ENCODE data around the gene HOXB6. TPM values are rescaled to one million over a fixed set of nuclear protein-coding genes. Genes with fewer than 3 reads are reported as not detected.
A peak's percentile ranks its signal among the peaks of the same experiment; 100 is the strongest.

Gene HOXB6
- total RNA-seq, 2 donors from 2014 or later, result not detected

GRCh38 chr17:48547808-48548522, 56.8 kb downstream of the HOXB6 start:
- DNase-seq, result no peak
- no peak overlapping the region for H3K9ac ChIP-seq (ENCODE audit: extremely low read depth, low read length, poor library complexity, severe bottlenecking)
- no peak for TF ChIP-seq CTCF (conservative IDR thresholded peaks at IDR 0.05)
- H3K9me3 ChIP-seq (ENCODE audit: control insufficient read depth, low read length), result no peaks in the 10 kb centered on the region
- WGBS, 2 experiments (ENCODE audit: insufficient coverage in 1 of 2, insufficient read length in 1 of 2), result 37 to 52% methylated on average over 12 to 22 of the region's 24 CpGs
- Mint-ChIP-seq H3K27me3 (ENCODE audit: insufficient read depth) (peaks cover 98% of the 10 kb centered on the region), H3K4me1 (peaks cover 22% of the 10 kb centered on the region), H3K27ac (no peak overlapping the region), H3K4me3 (no peak overlapping the region), H3K36me3 (ENCODE audit: low read depth) (no peaks in the 10 kb centered on the region), H3K9me3 (no peaks in the 10 kb centered on the region)
- peak overlapping the region; percentile 47 for H3K4me3 ChIP-seq (ENCODE audit: low read length)
- peaks cover 99% of the 10 kb centered on the region for H3K27me3 ChIP-seq (ENCODE audit: control insufficient read depth, insufficient read depth, low read length, poor library complexity, severe bottlenecking)
- peaks cover 14% of the 10 kb centered on the region for H3K4me1 ChIP-seq (ENCODE audit: control insufficient read depth, insufficient read depth, low read length)
- peak overlapping the region; percentile 95 for H3K27ac ChIP-seq (ENCODE audit: low read depth, low read length)
- no peaks in the 10 kb centered on the region for H3K36me3 ChIP-seq (ENCODE audit: control insufficient read depth, insufficient read depth, low read length)

GRCh38 chr17:48546924-48547807, 57.6 kb downstream of the HOXB6 start:
- Histone ChIP-seq H3K36me3 (ENCODE audit: control insufficient read depth, insufficient read depth, low read length) (no peaks in the 10 kb centered on the region), H3K9me3 (ENCODE audit: control insufficient read depth, low read length) (no peaks in the 10 kb centered on the region), H3K27ac (ENCODE audit: low read depth, low read length) (peak overlapping the region; percentile 95), H3K4me3 (ENCODE audit: low read length) (peak overlapping the region; percentile 47), H3K9ac (ENCODE audit: extremely low read depth, low read length, poor library complexity, severe bottlenecking) (no peak overlapping the region), H3K4me1 (ENCODE audit: control insufficient read depth, insufficient read depth, low read length) (peaks cover 14% of the 10 kb centered on the region), H3K27me3 (ENCODE audit: control insufficient read depth, insufficient read depth, low read length, poor library complexity, severe bottlenecking) (peaks cover 99% of the 10 kb centered on the region)
- Mint-ChIP-seq H3K9me3 (no peaks in the 10 kb centered on the region), H3K27me3 (ENCODE audit: insufficient read depth) (peaks cover 98% of the 10 kb centered on the region), H3K27ac (no peak overlapping the region), H3K4me3 (no peak overlapping the region), H3K4me1 (peaks cover 27% of the 10 kb centered on the region), H3K36me3 (ENCODE audit: low read depth) (no peaks in the 10 kb centered on the region)
- no peak for TF ChIP-seq CTCF (conservative IDR thresholded peaks at IDR 0.05)
- 24 to 35% methylated on average over 7 to 9 of the region's 10 CpGs for WGBS, 2 experiments (ENCODE audit: insufficient coverage in 1 of 2, insufficient read length in 1 of 2)
- no peak for DNase-seq

GRCh38 chr17:48546137-48546923, 58.5 kb downstream of the HOXB6 start:
- Histone ChIP-seq H3K27me3 (ENCODE audit: control insufficient read depth, insufficient read depth, low read length, poor library complexity, severe bottlenecking) (peaks cover 99% of the 10 kb centered on the region), H3K9ac (ENCODE audit: extremely low read depth, low read length, poor library complexity, severe bottlenecking) (no peak overlapping the region), H3K36me3 (ENCODE audit: control insufficient read depth, insufficient read depth, low read length) (no peaks in the 10 kb centered on the region), H3K4me1 (ENCODE audit: control insufficient read depth, insufficient read depth, low read length) (peaks cover 14% of the 10 kb centered on the region), H3K4me3 (ENCODE audit: low read length) (peak overlapping the region; percentile 47), H3K9me3 (ENCODE audit: control insufficient read depth, low read length) (no peaks in the 10 kb centered on the region), H3K27ac (ENCODE audit: low read depth, low read length) (peak overlapping the region; percentile 95)
- Mint-ChIP-seq H3K4me1 (peaks cover 32% of the 10 kb centered on the region), H3K36me3 (ENCODE audit: low read depth) (no peaks in the 10 kb centered on the region), H3K9me3 (no peaks in the 10 kb centered on the region), H3K27ac (no peak overlapping the region), H3K4me3 (peak overlapping the region; percentile 10), H3K27me3 (ENCODE audit: insufficient read depth) (peaks cover 98% of the 10 kb centered on the region)
- WGBS, 2 experiments (ENCODE audit: insufficient coverage in 1 of 2, insufficient read length in 1 of 2), result 21 to 26% methylated on average over 5 to 10 of the region's 10 CpGs
- no peak for TF ChIP-seq CTCF (conservative IDR thresholded peaks at IDR 0.05)
- peak; percentile 86 for DNase-seq

All from endodermal cell (in vitro differentiated cells).